Stimulated activated CD4-positive, alpha-beta T cell treated with anti-CD3 and anti-CD28 coated beads, Interleukin-15, amount 100 ng/mL, for 24 hours (primary cell): ENCODE data around the gene LYPD6B.

Experiments
- DNase-seq: peaks from one replicate; pipeline ENCODE4 v3.0.0-alpha.2; 2020

Gene LYPD6B

DNA sequence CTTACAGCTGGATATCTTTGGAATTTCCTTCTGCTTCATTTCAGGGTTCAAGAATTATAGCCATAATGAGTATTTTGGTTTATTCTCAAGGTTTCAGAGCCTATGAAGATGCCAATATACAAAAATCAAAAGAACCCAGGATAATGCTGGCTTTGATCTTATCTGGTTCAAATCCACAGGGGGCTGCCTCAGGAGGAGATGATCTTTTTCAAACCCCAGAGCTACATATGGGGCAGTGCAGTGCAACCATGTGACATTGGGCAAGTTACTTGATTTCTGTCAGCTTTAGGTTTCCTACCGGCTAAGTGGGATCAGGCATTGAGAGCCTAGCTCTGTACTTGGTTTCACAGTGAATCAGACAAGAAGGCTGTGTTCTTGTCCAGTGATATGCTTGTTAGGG is 23.0 kb upstream of the LYPD6B start:
- DNase-seq: no peak

DNA sequence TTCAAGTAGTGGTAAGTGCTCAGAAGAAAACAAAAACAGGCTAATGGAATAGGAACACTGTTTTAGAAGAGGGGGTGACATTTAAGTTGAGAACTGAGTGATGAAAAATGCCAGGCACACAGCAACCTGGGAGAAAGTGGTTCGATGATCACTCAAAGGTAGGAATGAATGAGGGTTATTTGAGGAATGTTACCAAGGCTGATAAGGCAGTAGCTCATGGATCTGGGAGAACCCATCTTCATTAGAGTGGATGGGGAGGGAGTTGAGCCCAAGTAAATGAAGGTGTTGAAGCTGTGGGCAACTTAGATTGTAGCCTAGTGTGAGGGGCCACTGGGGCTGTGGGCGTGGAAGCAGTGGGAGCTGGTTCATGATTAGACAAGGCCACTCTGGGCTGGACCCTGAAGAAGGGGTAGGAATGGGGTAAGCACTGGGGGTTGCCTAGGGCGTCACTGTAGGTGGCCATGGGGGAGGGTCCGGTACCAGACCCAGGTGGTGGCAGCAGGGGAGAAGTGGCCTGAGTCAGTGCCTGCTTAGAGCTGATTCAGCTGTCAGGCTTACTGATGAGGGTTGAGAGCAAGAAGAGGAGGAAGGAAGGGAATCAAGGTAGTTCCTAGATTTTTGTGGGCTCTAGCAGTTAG is 22.5 kb upstream of the LYPD6B start:
- DNase-seq: no peak

- peak; percentile 83 for DNase-seq
Measured at GRCh38 chr2:149017116-149017985, 21.1 kb upstream of the LYPD6B start.

DNA sequence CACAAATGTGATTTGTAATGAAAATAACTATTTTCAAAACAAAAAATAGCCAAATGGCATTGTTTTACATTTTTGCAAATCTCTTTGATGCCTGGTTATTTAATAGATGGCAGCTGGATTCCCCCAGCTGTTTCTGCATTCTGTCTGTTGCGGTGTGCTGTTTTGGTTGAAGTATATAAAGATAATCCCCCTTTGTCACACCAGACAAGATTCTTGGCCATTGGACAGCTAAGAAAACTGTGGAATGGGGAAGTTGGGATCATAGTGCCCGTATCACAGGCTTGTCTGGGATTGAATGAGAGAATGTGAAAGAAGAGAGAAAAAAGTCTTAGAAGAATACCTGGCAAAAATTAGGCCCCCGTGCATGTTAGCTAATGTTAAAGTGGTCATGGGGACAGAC is 19.5 kb upstream of the LYPD6B start:
- DNase-seq: no peak

- no peak for DNase-seq
Measured at GRCh38 chr2:149019768-149020167, 18.7 kb upstream of the LYPD6B start.

DNA sequence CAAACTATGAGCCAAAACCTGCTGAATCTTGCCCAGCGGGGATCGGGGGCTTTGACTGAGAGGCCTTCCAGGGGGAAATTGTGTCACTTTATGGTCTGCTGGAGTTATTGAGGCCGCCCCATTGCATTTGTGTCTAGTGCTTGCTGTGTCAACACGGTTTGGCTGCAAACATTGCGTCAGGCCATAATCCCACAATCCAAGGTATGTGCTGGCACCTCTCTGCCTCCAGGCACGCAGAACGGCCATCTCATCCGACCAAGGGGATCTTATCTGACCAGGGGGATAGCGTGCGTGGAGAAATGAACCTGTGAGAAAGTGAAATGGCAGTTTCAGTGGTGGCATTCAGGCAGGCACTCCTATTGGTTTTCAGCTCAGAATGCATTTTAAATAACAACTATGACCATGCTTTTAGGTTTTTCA is 18.1 kb upstream of the LYPD6B start:
- DNase-seq: no peak

- DNase-seq: no peak
Measured at GRCh38 chr2:149021271-149021719, 17.2 kb upstream of the LYPD6B start.

- no peak for DNase-seq
Measured at GRCh38 chr2:149021761-149022160, 16.7 kb upstream of the LYPD6B start.

DNA sequence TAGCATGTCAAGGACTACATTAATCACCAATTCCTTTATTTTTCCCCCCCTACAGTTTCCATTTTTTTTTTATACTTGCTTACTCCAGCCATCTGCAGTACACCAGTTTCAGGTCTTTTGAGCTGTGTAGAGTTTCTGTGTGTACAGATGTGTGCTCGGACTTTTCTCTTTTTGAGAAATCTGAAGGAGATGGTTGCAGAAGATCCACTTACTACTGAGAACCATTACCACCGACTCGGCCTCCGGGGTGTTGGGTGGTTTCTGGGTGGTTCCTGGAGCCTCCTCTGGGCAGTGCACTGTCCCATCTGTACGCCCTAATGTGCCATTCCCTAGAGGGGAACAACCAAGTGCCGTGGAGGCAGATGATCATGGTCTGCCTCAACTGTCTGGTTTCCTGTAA is 15.4 kb upstream of the LYPD6B start:
- no peak for DNase-seq

- no peak for DNase-seq
Measured at GRCh38 chr2:149027590-149028250, 10.8 kb upstream of the LYPD6B start.

- no peak for DNase-seq
Measured at GRCh38 chr2:149028377-149028776, 10.1 kb upstream of the LYPD6B start.

DNA sequence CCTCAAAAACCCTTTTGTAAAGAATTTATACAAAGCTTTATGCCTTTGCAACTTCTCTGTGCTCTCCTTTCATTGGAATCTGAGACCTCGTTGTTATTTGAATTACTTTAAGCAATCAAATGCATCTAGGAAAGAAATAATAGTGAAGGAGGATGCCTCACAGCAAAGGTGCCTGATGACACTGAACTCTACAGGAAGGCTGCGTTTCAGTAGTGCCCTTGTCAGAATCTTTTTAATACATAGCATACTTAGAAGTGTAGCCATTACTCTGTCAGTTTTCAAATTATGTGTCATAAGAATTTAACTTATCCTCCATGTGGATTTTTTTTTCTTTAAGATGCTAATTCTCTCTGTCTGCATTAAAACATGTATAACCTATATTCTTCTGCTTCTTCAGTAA is 9.6 kb upstream of the LYPD6B start:
- DNase-seq: no peak

DNA sequence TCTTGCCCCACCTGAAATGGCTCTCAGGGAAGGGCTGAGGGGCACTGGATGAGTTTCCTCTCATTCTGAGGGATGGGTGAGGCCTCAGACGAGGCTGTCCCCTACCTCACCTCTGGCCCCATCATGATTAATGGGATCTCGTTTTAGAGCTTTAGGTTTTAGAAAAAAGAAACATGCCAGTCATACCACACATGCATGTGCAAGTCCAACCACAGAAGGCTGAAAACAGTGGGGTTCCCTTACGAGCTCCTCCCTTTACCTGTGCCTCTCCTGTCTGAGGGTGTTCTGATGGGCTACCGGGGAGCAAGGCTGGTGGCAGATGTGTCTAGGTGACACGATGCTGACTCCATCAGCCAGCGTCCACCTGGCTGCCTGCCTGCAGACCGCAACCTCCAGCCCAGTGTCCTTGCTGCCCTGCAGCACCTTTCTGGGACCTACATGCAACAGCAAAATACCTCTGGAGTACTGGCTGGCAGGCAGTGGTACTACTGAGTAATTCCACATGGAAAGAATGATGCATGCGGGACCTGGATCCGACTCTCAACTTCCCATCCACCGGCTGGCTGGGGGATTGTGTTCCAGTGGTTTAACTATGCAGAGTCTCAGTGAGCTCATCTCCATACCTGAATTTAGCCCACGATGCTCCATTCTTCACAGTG is 9.1 kb upstream of the LYPD6B start:
- DNase-seq: no peak

- DNase-seq: no peak
Measured at GRCh38 chr2:149031396-149031795, 7.1 kb upstream of the LYPD6B start.

- no peak for DNase-seq
Measured at GRCh38 chr2:149033716-149034115, 4.8 kb upstream of the LYPD6B start.

- no peak for DNase-seq
Measured at GRCh38 chr2:149034406-149034805, 4.1 kb upstream of the LYPD6B start.

- no peak for DNase-seq
Measured at GRCh38 chr2:149036507-149037293, 1.8 kb upstream of the LYPD6B start.

- DNase-seq: no peak
Measured at GRCh38 chr2:149037851-149038250, 648 bp upstream of the LYPD6B start.

DNA sequence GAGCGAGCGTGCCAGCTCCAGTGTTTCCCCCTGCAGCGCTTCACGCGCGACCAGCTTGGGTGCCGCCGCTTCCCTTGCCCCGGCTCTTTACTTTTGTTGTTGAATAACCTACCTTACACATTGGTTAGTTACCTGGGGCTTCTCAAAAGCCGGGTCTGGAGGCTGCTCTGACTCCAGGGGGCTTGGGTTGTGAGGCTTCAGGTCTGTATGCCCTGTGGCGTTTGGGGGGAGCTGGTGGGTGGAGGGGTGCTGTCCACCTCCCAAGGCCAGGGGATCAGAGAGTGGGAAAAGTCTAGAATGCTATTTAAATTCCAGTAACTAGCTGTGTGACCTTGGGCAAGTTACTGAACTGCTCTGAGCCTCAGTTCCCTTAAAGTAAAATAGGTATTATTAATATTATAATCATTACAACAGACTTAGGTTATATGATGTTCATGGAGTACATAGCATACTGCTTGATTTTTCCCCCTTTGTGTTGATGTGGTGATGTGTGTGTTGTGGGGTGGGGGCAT is 770 bp downstream of the LYPD6B start:
- DNase-seq: no peak

DNA sequence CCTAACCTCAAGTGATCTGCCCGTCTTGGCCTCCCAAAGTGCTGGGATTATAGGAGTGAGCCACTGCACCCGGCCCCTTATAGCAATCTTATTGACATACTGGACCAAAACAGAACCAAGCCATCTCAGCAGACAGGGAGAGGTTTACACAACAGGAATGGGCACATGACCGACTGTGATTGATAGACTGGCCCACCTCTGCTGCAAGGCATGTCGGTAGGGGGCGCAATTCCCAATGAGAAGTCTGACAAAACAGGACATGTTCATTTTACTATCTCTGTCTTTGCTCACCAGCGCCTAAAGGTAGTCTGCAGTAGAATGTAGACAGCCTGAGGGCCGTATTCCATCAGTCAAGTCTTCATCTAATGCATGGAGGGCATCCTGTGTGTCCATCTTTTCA is 2.0 kb downstream of the LYPD6B start:
- DNase-seq: peak; percentile 72

- DNase-seq: no peak
Measured at GRCh38 chr2:149041482-149041881, 3.0 kb downstream of the LYPD6B start.

DNA sequence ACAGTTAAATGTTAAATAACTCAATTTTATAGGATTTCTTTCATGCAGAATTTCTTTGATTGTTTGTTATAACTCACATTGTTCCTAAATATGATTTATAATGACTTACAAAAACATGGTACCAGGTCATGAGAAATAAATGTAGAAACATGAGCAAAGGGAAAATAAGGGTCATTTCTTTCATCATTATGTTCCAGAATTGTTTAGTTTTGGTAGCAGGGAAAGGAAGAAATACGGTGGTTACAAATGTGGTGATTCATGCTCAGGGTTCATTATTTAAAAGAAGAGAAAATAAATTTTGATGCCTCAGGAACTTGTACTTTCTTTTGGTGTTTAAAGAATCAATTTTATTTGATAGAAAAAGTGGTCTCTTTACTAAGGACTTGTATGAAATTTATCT is 4.4 kb downstream of the LYPD6B start:
- DNase-seq: no peak
